HCT116 (cell line): ENCODE data around the gene PRM1.

Source experiments
- CEBPB ChIP-seq: IDR thresholded peaks from 2 replicates; pipeline ENCODE4 v1.6.1; 2012; ENCODE audit warnings: low read depth
- EZH2phosphoT487 ChIP-seq: fragments of 200-600 bp; IDR thresholded peaks from 2 replicates; pipeline ENCODE4 v1.6.1; 2018; ENCODE audit warnings: antibody characterized with exemption, borderline replicate concordance
- JUND ChIP-seq: IDR thresholded peaks from 2 replicates; pipeline ENCODE4 v1.6.1; 2012
- RAD21 ChIP-seq: IDR thresholded peaks from 2 replicates; pipeline ENCODE4 v1.6.1; 2012; ENCODE audit warnings: low read depth, mild to moderate bottlenecking
- SRF ChIP-seq: IDR thresholded peaks from 2 replicates; pipeline ENCODE4 v1.6.1; 2012; ENCODE audit warnings: low read depth

DNA sequence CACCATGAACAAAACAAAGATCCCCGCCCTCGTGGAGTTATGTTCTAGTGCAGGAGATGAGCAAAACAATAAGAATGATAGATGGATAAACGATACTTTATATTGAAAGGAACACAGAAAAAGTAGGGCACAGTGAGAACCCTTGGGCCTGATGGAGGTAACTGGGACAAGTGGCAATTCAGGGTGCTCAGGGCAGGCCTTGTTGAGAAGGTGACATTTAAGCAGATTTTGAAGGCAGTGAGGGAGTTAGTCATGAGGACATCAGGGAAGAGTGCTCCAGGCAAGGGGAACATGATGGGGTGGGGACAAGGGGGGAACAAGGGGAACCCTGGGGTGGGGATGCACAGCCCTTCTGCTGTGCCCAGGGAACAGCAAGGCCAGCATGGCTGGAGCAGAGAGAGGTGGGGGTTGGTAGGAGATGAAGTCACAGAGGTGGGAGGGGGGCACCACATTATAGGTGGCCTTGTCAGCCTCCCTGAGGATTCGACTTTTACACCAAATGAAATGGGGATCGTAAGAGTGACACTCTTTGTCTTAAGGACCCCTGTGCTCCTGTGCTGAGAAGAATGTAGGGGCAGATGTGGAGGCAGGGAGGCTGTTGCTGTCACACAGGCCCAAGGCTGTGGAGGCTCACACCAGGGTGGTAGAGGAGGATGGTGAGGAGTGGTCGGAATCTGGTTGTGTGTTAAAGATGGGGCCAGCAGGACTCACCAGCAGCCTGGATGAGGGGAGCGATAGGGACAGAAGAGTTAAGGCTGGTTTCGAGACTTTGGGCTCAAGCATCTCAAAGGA, 9.2 kb upstream of the PRM1 start:
- TF ChIP-seq SRF (no peak), JUND (no peak), CEBPB (no peak), RAD21 (no peak), EZH2phosphoT487 (no peak)
